HG03342 (cell line): Measurements from ENCODE around the gene SWT1.

ENCODE experiments used
- ATAC-seq: cut with Tn5 transposase; IDR thresholded peaks from one replicate; pipeline ENCODE4 v1.9.1; 2021; ENCODE audit warnings: mild to moderate bottlenecking, moderate library complexity; ENCODE audit not compliant: unreplicated experiment

SWT1 gene

DNA sequence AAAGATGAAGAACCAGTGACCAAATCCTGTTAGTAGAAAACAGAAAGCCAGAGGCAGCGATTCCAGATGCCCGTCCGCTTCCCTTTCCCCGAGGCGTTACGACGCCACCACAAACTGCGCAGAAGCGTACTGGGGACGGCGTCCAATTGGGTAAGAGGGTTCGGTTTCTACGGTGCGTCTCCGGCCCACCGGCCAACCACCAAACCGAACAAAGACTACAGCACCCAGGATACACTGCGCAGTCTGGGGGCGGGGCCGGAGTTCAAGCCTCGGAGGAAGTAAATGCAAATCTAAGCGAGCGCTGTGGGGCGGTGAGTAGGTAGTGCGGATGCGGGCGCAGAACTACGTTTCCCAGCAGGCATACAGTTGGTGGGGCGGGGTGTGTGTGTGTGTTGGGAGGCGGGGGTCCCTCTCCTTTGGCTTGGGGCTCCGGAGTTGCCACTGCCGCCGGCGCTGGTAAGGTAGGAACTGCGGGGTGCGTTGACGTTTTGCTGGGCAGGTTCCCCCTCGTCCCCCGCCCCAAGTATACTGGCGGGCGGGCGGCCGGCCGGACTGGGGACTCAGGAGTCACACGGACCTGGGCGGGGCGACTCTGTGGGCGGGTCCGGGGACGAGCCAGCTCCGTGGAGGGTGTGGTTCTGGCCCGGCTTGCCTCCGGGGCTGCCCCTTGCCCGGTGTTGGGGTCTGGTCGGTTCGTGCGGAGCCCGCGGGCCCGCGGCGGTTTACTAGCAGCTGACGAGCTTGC is at the start of gene SWT1, which contains the start of gene TRMT1L:
TSS of gene SWT1 (plus strand) at position 314 of the 745 bp plus-strand sequence. CDS start 3,675 bp downstream, outside the sequence.
TSS of gene TRMT1L (minus strand) at position 100 of the 745 bp plus-strand sequence. CDS start 241 bp downstream, outside the sequence.
- peak; percentile 91 for ATAC-seq

- no peak for ATAC-seq
These were observed 48.6 kb upstream of the SWT1 start for GRCh38 chr1:185108321-185108720.

GRCh38 chr1:185110145-185110544 is 46.8 kb upstream of the SWT1 start:
- ATAC-seq = no peak

- ATAC-seq = no peak
These were observed 45.1 kb upstream of the SWT1 start for GRCh38 chr1:185111873-185112272.

DNA sequence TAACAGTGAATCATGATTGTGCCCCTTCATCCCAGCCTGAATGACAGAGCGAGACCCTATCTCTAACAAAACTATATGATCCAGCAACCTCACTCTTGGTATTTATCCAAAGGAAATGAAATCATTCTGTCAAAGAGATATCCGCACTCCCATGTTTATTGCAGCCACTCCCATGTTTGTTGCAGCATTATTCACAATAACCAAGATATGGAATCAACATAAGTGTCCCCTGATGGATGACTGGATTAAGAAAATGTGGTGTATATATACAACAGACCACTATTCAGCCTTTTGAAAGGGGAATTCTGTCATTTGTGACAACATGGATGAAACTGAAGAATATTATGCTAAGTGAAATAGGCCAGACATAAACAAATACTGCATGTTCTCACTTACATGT is 44.6 kb upstream of the SWT1 start:
- no peak for ATAC-seq

GRCh38 chr1:185129708-185130107 is 27.3 kb upstream of the SWT1 start:
- ATAC-seq = no peak

GRCh38 chr1:185132534-185132933 is 24.4 kb upstream of the SWT1 start:
- ATAC-seq = no peak

DNA sequence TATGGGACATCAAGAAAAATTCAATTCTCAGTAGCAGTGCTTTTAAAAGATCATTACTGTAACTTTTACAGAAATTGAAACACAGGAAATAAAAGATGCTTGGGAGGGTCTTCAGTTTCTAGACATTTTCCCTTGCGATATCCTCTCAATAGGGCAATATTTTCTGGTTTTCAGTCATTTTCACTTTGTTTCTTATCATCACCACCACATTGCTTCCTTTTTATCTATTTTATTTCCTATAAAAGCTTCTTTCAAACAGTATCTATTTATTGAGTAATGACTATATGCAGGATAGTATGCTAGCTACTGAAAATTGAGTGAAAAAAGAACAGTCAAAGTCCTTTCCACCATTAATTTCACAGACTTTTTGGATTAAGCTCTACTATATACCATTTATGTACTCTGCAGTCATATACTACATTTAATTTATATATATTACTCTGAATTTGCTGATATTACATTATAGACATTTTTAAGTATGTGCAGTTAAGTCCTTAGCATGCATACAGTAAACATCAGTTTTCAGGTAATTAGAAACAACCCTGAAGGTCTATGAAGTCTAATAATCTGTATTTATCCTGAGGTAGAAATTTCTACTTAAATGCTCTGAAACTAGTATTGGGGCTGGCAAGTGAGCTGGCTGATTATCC is 18.9 kb upstream of the SWT1 start:
- no peak for ATAC-seq

DNA sequence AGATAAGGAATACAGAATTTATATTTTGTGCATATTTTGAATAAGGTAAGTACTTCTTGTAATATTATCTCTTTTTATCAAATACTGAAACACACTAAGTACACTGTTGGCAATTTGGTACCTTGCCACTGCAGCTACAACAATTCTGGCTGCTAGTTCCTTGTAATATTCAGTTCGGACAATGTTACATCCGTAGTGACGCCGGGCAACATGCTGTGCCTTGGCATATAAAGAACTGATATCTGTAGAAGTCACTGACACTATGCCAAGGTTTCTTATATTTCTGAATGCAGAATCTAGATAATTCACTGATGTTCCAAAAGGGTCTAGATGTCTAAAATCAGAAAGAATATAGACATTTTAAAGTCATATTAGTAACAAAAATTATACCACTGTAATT is 17.7 kb upstream of the SWT1 start:
- ATAC-seq = no peak

DNA sequence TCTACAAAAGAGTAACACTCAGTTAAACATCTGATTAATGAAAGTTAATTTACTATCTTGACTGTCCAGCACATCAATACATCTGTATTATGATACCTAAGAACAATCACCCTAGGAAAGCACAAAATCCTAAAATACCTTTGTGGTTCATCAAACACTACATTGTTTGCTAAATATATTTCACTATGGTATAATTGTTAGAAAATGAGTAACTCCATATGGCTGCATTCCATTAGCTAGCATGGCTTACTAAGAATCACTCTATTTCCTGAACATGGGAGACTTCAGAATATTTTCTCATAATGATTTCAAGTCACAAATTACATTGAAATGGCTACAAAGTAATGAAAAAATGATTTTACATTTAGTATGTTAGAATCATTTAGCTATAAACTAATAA is 12.7 kb upstream of the SWT1 start:
- ATAC-seq = no peak

DNA sequence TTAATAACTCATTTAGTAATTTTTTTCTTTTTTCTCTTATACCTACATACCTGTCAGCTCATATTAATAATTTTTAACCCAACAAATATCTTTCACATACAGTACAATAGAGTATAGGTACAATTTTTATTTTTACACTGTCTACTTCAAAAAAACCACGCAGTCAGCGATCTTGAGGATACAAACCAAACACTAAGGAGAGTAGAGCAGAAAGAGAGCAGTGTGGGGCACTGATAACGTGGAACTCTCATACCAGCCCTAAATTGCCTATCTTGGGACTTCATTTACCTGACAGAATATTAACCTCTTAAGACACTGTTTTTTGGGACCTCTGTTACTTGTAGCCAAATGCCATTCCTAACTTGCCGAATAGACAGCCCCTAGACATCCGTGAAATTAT is 5.8 kb upstream of the SWT1 start:
- no peak for ATAC-seq

DNA sequence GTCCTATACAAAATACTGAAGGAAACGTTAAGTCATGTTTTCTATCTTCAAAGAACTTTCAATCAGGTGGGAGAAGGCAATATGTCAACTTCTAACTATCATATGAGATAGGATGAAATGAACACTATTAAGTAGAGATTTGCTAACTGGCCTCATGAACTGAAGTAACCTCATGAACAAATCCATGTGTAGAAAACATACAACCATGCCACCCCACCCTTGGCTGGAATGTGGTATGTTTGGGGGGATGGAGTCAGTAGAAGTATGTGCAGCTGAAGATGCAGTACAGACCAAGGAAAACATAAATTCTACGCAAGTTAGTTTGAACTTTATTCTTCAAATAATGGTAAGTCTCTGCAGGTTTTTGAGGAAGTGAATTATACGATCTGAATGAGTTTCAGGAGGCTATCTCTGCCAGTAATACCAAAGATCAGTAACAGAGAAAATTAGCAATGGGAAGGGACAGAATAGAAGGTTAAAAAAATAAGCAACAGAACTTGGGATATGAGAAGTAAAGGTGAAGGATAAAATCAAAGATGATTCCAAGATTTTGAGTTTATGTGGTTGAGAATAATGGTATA is 4.7 kb upstream of the SWT1 start:
- ATAC-seq = no peak

- ATAC-seq = no peak
These were observed 2.0 kb upstream of the SWT1 start for GRCh38 chr1:185154912-185155513.

DNA sequence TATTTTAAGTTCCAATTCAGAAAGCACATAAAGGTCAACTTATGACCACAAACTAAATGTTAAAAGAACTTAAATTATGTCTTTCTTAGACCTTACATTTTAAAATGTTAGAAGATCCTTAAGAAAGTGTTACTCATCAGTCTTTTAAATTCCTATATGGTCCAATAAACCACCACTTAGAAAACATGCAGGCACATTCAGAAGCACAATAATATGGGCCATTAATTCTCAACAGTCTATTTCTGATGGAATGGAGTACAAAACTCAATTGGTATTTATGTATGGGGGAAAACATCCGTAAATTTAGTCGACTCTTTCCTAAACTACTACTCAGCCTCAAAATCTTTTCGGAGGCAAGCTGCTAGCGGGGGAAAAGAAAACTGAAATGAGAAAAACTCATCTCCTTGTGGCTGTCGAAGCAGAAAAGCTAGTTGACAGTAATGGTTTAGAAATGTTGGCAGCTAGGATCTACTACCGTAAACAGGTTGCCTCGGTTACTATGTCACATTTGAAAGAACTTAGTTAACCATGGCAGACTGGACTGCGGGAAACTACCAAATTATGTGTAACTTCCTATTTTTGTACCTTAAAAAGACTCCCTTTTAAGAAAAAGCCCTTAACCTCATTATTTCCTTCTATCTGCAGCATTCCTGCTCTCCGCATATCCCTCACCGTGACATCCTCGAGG is 1.2 kb upstream of the SWT1 start:
- ATAC-seq = no peak

- peak; percentile 25 for ATAC-seq
These were observed 596 bp upstream of the SWT1 start for GRCh38 chr1:185156288-185156853.

- ATAC-seq = no peak
These were observed 839 bp downstream of the SWT1 start for GRCh38 chr1:185157599-185158412.

DNA sequence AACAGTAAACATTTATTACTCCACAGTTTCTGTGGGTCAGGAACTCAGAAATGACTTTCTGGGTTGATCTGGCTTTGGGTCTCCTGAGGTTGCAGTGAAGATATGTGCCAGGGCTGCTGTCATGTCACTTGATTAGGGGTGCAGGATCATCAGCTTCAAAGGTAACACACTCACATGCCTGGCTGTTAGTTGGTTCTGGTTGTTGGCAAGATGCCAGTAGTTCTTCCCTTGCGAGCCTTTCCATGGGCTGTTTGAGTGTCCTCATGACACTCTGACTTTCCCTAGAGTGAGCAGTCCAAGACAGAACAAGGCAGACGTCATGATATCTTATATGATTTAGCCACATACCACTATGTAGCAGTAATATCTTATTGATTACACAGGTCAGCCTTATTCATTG is 1.8 kb downstream of the SWT1 start:
- no peak for ATAC-seq

DNA sequence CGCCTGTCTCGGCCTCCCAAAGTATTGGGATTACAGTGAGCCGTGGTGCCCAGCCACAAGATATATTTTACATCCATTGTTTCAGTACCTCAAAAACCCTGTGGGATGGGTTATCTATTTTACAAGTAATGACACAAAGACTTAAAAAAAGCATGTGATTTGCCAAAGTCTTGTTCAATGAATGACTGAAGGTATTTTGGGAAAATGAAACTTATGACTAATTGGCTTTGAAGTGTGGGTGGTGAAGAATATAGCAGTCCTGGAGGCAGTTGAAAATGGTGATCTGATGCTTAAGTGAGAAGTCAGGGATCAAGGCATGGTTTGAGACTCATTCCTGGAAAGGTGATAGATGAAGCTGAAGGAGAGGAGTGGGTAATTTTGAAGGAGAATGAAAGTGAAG is 3.0 kb downstream of the SWT1 start:
- ATAC-seq = no peak

DNA sequence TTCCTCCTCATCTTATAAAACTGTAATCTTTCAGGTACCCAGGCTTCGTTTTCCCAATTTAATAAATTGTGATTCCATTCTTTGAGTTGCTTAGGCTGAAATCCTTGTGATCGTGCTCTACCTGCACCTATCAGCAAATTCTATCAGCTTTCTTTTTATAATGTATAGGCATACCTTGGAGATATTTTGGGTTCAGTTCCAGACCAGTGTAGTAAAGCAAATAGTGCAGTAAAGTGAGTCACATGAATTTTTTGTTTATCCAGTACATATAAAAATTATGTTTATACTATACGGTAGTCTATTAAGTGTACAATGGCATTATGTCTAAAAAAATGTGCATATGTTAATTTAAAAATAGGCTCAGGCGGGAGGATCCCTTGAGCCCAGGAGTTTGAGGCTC is 5.5 kb downstream of the SWT1 start:
- ATAC-seq = no peak

GRCh38 chr1:185166106-185166505 is 9.1 kb downstream of the SWT1 start:
- no peak for ATAC-seq
